WTC11 (cell line): ENCODE data around the gene SELENOS.

Source experiments
- KAT7 ChIP-seq: sonication (generic); formaldehyde crosslinking; IDR thresholded peaks from 2 replicates; pipeline ENCODE4 v1.8.1; 2023; ENCODE audit warnings: missing genetic modification reagents, mild to moderate bottlenecking, borderline replicate concordance
- MYBL2 ChIP-seq: sonication (generic); formaldehyde crosslinking; IDR thresholded peaks from 2 replicates; pipeline ENCODE4 v1.8.1; 2023; ENCODE audit warnings: mild to moderate bottlenecking, moderate library complexity, missing genetic modification reagents
- NR2C2 ChIP-seq: sonication (generic); formaldehyde crosslinking; IDR thresholded peaks from 2 replicates; pipeline ENCODE4 v1.8.0; 2022; ENCODE audit warnings: mild to moderate bottlenecking, missing genetic modification reagents
- RELA ChIP-seq: sonication (generic); formaldehyde crosslinking; IDR thresholded peaks from 2 replicates; pipeline ENCODE4 v1.8.1; 2022; ENCODE audit warnings: missing genetic modification reagents, mild to moderate bottlenecking, borderline replicate concordance
- TP53 ChIP-seq: sonication (generic); formaldehyde crosslinking; IDR thresholded peaks from 2 replicates; pipeline ENCODE4 v1.8.1; 2023; ENCODE audit warnings: mild to moderate bottlenecking, missing genetic modification reagents
- TF ChIP-seq, protein P1 (sequence below): fragments of 200-600 bp; IDR thresholded peaks from 2 replicates; pipeline ENCODE4 v1.8.0; 2022; ENCODE audit warnings: antibody characterized with exemption
- TF ChIP-seq, protein P2 (sequence below): sonication (generic); formaldehyde crosslinking; IDR thresholded peaks from 2 replicates; pipeline ENCODE4 v1.8.0; 2022; ENCODE audit warnings: mild to moderate bottlenecking, missing genetic modification reagents

DNA sequence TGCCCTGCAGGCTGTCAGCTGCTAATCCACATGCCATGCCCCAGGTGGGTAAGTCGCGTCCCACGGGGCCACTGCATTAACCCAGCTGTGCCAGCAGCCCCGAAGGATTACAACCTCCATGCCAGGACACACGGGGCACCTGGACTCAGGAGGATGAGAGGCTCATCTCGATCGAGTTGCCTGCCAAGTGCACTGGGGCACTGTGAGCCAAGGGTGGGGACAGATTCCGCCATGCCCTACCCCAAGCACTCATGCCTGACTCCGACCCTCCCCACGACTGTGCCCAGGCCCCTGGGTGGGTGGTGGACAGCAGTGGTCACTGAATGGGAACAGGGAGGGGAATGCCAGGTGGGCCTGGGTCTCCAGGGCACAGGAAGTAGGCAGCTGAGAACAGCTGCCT is 38.5 kb upstream of the SELENOS start:
- TF ChIP-seq KAT7 (no peak), TP53 (CRISPR knock-in tag) (no peak), RELA (CRISPR knock-in tag) (no peak), MYBL2 (CRISPR knock-in tag) (no peak), NR2C2 (no peak)
- TF ChIP-seq, protein P1, sequence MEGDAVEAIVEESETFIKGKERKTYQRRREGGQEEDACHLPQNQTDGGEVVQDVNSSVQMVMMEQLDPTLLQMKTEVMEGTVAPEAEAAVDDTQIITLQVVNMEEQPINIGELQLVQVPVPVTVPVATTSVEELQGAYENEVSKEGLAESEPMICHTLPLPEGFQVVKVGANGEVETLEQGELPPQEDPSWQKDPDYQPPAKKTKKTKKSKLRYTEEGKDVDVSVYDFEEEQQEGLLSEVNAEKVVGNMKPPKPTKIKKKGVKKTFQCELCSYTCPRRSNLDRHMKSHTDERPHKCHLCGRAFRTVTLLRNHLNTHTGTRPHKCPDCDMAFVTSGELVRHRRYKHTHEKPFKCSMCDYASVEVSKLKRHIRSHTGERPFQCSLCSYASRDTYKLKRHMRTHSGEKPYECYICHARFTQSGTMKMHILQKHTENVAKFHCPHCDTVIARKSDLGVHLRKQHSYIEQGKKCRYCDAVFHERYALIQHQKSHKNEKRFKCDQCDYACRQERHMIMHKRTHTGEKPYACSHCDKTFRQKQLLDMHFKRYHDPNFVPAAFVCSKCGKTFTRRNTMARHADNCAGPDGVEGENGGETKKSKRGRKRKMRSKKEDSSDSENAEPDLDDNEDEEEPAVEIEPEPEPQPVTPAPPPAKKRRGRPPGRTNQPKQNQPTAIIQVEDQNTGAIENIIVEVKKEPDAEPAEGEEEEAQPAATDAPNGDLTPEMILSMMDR: no peak
- TF ChIP-seq, protein P2, sequence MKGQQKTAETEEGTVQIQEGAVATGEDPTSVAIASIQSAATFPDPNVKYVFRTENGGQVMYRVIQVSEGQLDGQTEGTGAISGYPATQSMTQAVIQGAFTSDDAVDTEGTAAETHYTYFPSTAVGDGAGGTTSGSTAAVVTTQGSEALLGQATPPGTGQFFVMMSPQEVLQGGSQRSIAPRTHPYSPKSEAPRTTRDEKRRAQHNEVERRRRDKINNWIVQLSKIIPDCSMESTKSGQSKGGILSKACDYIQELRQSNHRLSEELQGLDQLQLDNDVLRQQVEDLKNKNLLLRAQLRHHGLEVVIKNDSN (CRISPR knock-in tag): no peak
